ENCODE data around the gene LRP1. TPM values are rescaled to one million over a fixed set of nuclear protein-coding genes. Genes with fewer than 3 reads are reported as not detected.

LRP1 gene
- total RNA-seq, 2 experiments from 2014 or later: 6.6 to 8.5 TPM

DNA sequence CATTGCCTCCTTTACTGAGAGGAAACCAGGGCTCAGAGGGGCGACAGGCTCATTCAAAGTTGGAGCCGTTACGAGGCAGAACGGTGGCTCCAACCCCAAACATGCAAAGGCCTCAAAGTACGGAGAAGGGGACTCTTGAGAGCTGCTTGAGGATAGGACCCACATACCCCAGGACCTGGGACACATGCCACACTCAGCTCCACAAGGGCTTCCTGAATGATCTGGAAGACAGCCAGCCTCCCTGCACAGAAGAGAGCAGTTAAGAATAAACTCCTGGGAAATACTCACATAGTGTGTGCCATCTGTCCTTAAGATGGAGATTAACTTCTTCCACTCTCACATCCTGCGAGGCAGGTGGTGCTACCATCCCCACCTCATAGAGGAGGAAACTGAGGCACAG is 61.8 kb downstream of the LRP1 start:
- Mint-ChIP-seq H3K36me3 (ENCODE audit: low read depth) (peaks cover 5% of the 10 kb centered on the region), H3K27me3 (no peaks in the 10 kb centered on the region), H3K27ac (no peak overlapping the region), H3K9me3 (no peaks in the 10 kb centered on the region), H3K4me1 (ENCODE audit: low read depth) (no peaks in the 10 kb centered on the region), H3K4me3 (no peak overlapping the region)
- DNase-seq: no peak
- peaks cover 2% of the 10 kb centered on the region for H3K36me3 ChIP-seq (ENCODE audit: insufficient read depth, low read length)
- no peak for ATAC-seq (ENCODE audit: poor library complexity)
- H3K4me1 ChIP-seq (ENCODE audit: insufficient read depth, low read length): no peaks in the 10 kb centered on the region
- H3K9me3 ChIP-seq (ENCODE audit: control insufficient read depth in 1 of 2, insufficient read depth in 1 of 2, low read length in 2 of 2): no peaks in the 10 kb centered on the region
- intact Hi-C loops (cut with DNase I, micrococcal nuclease): no loop called here
- H3K27ac ChIP-seq (ENCODE audit: low read depth in 1 of 2, low read length in 2 of 2): no peak overlapping the region
- TF ChIP-seq, protein P1, sequence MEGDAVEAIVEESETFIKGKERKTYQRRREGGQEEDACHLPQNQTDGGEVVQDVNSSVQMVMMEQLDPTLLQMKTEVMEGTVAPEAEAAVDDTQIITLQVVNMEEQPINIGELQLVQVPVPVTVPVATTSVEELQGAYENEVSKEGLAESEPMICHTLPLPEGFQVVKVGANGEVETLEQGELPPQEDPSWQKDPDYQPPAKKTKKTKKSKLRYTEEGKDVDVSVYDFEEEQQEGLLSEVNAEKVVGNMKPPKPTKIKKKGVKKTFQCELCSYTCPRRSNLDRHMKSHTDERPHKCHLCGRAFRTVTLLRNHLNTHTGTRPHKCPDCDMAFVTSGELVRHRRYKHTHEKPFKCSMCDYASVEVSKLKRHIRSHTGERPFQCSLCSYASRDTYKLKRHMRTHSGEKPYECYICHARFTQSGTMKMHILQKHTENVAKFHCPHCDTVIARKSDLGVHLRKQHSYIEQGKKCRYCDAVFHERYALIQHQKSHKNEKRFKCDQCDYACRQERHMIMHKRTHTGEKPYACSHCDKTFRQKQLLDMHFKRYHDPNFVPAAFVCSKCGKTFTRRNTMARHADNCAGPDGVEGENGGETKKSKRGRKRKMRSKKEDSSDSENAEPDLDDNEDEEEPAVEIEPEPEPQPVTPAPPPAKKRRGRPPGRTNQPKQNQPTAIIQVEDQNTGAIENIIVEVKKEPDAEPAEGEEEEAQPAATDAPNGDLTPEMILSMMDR (IDR thresholded peaks at IDR 0.05): no peak
- H3K27me3 ChIP-seq (ENCODE audit: control insufficient read depth in 1 of 2, insufficient read depth in 2 of 2, low read length in 2 of 2): no peaks in the 10 kb centered on the region
- CTCF ChIA-PET: interaction anchor here (1.6 kb wide), 1 partner anchor 66 kb away, joined by 4 read pairs; no protein-coding TSS in a partner anchor
- H3K4me3 ChIP-seq (ENCODE audit: low read length): no peak overlapping the region
- POLR2A ChIA-PET: no interaction called here

DNA sequence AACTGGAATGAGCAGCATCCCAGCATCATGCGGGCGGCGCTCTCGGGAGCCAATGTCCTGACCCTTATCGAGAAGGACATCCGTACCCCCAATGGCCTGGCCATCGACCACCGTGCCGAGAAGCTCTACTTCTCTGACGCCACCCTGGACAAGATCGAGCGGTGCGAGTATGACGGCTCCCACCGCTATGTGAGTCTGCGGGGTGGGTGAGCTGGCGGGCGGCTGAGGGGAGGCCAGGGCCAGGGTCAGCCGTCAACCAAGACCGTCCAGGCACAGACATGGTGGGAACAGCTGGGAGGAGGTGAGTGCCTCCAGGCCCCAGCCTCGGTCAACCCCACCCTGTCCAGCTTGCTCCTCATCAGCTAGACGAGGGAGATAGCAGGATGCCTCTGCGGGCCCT is 62.5 kb downstream of the LRP1 start:
- H3K9me3 ChIP-seq (ENCODE audit: control insufficient read depth in 1 of 2, insufficient read depth in 1 of 2, low read length in 2 of 2): no peaks in the 10 kb centered on the region
- intact Hi-C loops (cut with DNase I, micrococcal nuclease): no loop called here
- Mint-ChIP-seq H3K36me3 (ENCODE audit: low read depth) (peaks cover 5% of the 10 kb centered on the region), H3K4me1 (ENCODE audit: low read depth) (no peaks in the 10 kb centered on the region), H3K27me3 (no peaks in the 10 kb centered on the region), H3K27ac (no peak overlapping the region), H3K4me3 (no peak overlapping the region), H3K9me3 (no peaks in the 10 kb centered on the region)
- ChIA-PET POLR2A (no interaction called here), CTCF (interaction anchor here (1.6 kb wide), 1 partner anchor 66 kb away, joined by 4 read pairs; no protein-coding TSS in a partner anchor)
- H3K36me3 ChIP-seq (ENCODE audit: insufficient read depth, low read length): peaks cover 2% of the 10 kb centered on the region
- H3K27ac ChIP-seq (ENCODE audit: low read depth in 1 of 2, low read length in 2 of 2): no peak overlapping the region
- TF ChIP-seq, protein P1 (IDR thresholded peaks at IDR 0.05): no peak
- H3K27me3 ChIP-seq (ENCODE audit: control insufficient read depth in 1 of 2, insufficient read depth in 2 of 2, low read length in 2 of 2): no peaks in the 10 kb centered on the region
- DNase-seq (no peak), ATAC-seq (ENCODE audit: poor library complexity) (no peak)
- no peak overlapping the region for H3K4me3 ChIP-seq (ENCODE audit: low read length)
- H3K4me1 ChIP-seq (ENCODE audit: insufficient read depth, low read length): no peaks in the 10 kb centered on the region

DNA sequence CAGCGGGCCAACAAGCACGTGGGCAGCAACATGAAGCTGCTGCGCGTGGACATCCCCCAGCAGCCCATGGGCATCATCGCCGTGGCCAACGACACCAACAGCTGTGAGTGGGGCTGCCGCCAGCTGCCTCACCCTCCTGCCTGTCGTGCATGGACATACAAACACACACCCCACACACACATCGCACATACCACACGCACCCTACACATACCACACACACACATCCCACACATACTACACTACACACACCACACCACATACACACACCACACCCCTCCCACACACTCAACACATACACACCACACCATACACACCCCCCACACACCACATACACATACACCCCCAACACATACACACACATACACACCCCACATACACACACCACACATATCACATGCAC is 63.1 kb downstream of the LRP1 start:
- no peaks in the 10 kb centered on the region for H3K4me1 Mint-ChIP-seq (ENCODE audit: low read depth)
- no peak for ATAC-seq (ENCODE audit: poor library complexity)
- ChIA-PET CTCF (interaction anchor here (1.6 kb wide), 1 partner anchor 67 kb away, joined by 4 read pairs; no protein-coding TSS in a partner anchor), POLR2A (no interaction called here)
- H3K36me3 Mint-ChIP-seq (ENCODE audit: low read depth): peaks cover 5% of the 10 kb centered on the region
- Histone ChIP-seq H3K4me1 (ENCODE audit: insufficient read depth, low read length) (no peaks in the 10 kb centered on the region), H3K4me3 (ENCODE audit: low read length) (no peak overlapping the region), H3K27me3 (ENCODE audit: control insufficient read depth in 1 of 2, insufficient read depth in 2 of 2, low read length in 2 of 2) (no peaks in the 10 kb centered on the region), H3K27ac (ENCODE audit: low read depth in 1 of 2, low read length in 2 of 2) (no peak overlapping the region), H3K36me3 (ENCODE audit: insufficient read depth, low read length) (peaks cover 2% of the 10 kb centered on the region), H3K9me3 (ENCODE audit: control insufficient read depth in 1 of 2, insufficient read depth in 1 of 2, low read length in 2 of 2) (no peaks in the 10 kb centered on the region)
- H3K4me3 Mint-ChIP-seq: no peak overlapping the region
- no peaks in the 10 kb centered on the region for H3K9me3 Mint-ChIP-seq
- H3K27me3 Mint-ChIP-seq: no peaks in the 10 kb centered on the region
- intact Hi-C loops (cut with DNase I, micrococcal nuclease): no loop called here
- DNase-seq: no peak
- TF ChIP-seq, protein P1 (IDR thresholded peaks at IDR 0.05): no peak
- H3K27ac Mint-ChIP-seq: no peak overlapping the region

Measured in CD4-positive, alpha-beta T cell (primary cell).